ENCODE measurements around the gene CGAS. TPM values are rescaled to one million over a fixed set of nuclear protein-coding genes. Genes with fewer than 3 reads are reported as not detected.

Gene CGAS
- total RNA-seq, 4 donors from 2014 or later: 3.4 to 8.3 (median 4.3) TPM

GRCh38 chr6:73455865-73456629 lies 4.0 kb upstream of the CGAS start:
- Histone ChIP-seq H3K4me3 (no peak overlapping the region), H3K36me3 (no peaks in the 10 kb centered on the region), H3K9me3 (no peaks in the 10 kb centered on the region), H3K4me1 (peaks cover 0 to 10% (median 1%) of the 10 kb centered on the region in 4 donors), H3K27ac (no peak overlapping the region), H3K27me3 (no peaks in the 10 kb centered on the region)
- no peak for TF ChIP-seq POLR2A (IDR thresholded peaks at IDR 0.05)
- TF ChIP-seq, protein P1, sequence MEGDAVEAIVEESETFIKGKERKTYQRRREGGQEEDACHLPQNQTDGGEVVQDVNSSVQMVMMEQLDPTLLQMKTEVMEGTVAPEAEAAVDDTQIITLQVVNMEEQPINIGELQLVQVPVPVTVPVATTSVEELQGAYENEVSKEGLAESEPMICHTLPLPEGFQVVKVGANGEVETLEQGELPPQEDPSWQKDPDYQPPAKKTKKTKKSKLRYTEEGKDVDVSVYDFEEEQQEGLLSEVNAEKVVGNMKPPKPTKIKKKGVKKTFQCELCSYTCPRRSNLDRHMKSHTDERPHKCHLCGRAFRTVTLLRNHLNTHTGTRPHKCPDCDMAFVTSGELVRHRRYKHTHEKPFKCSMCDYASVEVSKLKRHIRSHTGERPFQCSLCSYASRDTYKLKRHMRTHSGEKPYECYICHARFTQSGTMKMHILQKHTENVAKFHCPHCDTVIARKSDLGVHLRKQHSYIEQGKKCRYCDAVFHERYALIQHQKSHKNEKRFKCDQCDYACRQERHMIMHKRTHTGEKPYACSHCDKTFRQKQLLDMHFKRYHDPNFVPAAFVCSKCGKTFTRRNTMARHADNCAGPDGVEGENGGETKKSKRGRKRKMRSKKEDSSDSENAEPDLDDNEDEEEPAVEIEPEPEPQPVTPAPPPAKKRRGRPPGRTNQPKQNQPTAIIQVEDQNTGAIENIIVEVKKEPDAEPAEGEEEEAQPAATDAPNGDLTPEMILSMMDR (IDR thresholded peaks at IDR 0.05): no peak
- DNase-seq: no peak

DNA sequence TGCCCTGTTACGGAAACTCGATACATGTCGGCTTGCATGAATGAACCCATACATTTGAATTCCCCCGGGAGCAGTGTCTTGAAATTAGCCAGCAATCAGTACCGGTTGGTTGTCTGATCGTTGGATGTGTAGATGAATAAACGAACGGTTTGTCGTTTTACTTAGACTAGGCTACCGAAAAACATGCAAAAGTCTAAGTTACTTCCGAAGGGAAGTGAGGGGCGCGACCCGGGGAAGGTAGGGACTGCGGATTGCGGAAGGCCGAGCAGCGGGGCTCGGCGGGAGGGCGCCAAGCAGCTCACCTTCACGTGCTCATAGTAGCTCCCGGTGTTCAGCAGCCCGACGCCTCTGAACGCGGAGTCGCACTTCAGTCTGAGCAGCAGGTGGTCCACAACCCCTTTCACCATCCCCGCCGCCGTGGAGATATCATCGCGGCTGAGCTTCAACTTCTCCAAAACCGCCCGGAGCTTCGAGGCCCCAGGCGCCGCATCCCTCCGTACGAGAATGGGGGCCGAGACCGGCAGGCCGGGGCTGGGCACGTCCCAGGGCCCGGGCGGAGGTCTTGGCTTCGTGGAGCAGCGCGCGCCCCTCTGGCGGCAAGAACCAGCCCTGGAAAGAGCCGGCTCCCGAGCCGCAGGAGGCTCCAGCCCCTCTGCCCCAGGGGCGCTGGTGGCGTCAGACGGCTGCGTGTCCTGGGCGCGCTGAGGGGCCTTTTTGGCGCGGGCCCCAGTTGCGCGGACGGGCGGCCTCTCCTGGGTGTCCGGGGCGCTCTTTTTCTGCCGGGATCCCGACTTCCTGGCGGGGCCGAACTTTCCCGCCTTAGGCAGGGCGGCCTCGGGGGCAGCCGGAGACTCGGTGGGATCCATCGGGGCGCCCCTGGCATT lies 632 bp downstream of the CGAS start:
- H3K4me3 ChIP-seq: peak overlapping the region; percentile 62 to 81 (median 70)
- H3K27me3 ChIP-seq: no peaks in the 10 kb centered on the region
- no peaks in the 10 kb centered on the region for H3K36me3 ChIP-seq
- H3K27ac ChIP-seq: peak overlapping the region; percentile 76 to 87 (median 82)
- H3K9me3 ChIP-seq: no peaks in the 10 kb centered on the region
- DNase-seq: peak; percentile 59 to 73 (median 70)
- TF ChIP-seq, protein P1 (IDR thresholded peaks at IDR 0.05): peak in 1 of 6 experiments; percentile 2
- TF ChIP-seq POLR2A (IDR thresholded peaks at IDR 0.05): no peak
- peaks cover 0 to 10% (median 0%) of the 10 kb centered on the region in 4 donors for H3K4me1 ChIP-seq

DNA sequence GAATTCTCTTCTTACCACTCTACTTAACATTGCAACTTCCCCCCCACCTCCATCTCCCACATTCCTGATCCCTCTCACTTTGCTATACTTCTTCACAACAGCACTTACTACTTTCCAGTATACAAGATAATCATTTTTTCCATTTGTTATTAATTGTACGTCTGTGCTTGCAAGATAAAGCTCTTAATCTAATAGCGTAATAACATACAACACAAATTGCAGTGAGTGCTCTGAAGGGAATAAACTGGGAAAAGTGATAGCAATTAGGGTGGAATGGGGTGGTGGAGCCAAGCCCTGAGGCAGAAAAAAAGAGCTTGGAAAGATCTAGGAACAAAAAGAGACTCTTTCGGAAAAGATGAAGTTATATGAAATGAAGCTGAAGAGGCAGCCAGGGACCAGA lies 8.5 kb downstream of the CGAS start:
- Histone ChIP-seq H3K27me3 (no peaks in the 10 kb centered on the region), H3K9me3 (no peaks in the 10 kb centered on the region), H3K4me1 (no peaks in the 10 kb centered on the region), H3K36me3 (peaks cover 0 to 25% (median 0%) of the 10 kb centered on the region in 3 donors), H3K4me3 (no peak overlapping the region), H3K27ac (no peak overlapping the region)
- no peak for TF ChIP-seq POLR2A (IDR thresholded peaks at IDR 0.05)
- TF ChIP-seq, protein P1 (IDR thresholded peaks at IDR 0.05): no peak
- DNase-seq: no peak

DNA sequence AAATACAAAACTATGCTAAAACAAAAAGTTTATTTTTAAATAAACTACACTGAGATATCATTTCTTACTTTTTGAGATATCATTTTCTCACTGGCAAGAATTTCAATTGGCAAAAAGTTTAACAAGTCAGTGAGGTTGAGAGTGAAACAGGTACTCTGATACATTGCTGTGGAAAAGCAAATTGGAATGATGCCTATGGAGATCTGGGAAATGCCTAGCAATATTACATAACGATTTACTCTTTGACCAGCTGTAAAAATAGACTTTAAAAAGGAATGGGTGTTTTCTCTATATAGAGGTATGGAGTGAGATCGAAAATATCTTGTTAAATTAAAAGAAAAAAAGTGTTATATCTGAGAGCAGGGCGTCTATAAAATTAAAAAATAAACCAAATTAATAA lies 16.9 kb downstream of the CGAS start:
- TF ChIP-seq, protein P1 (IDR thresholded peaks at IDR 0.05): no peak
- no peak for TF ChIP-seq POLR2A (IDR thresholded peaks at IDR 0.05)
- H3K4me1 ChIP-seq: no peaks in the 10 kb centered on the region
- no peak for DNase-seq
- H3K36me3 ChIP-seq: peaks cover 0 to 28% (median 0%) of the 10 kb centered on the region in 3 donors
- H3K9me3 ChIP-seq: no peaks in the 10 kb centered on the region
- no peak overlapping the region for H3K27ac ChIP-seq
- no peaks in the 10 kb centered on the region for H3K27me3 ChIP-seq
- no peak overlapping the region for H3K4me3 ChIP-seq

DNA sequence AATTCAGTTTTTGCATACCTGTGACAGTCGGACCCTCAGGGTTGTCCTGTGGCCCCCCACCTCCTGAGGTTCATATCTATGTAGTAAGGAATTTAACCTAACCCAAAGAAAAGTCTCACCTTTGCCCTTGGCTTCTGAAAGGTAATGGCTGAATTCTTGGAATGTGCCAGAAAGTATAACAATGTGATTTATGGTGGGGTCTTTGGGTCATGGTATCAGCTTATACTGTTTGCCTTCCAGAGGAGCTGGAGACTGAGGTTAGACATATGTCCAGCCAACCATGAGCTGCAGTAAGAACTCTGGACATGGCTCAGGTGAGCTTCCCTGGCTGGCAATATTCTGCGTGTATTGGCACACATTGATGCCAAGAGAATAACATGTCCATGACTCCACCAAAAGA lies 30.6 kb downstream of the CGAS start:
- no peak for TF ChIP-seq POLR2A (IDR thresholded peaks at IDR 0.05)
- TF ChIP-seq, protein P1 (IDR thresholded peaks at IDR 0.05): no peak
- H3K4me3 ChIP-seq: no peak overlapping the region
- H3K36me3 ChIP-seq: peaks cover 0 to 4% (median 0%) of the 10 kb centered on the region in 3 donors
- H3K27ac ChIP-seq: peak overlapping the region in 1 of 4 donors; percentile 58
- H3K9me3 ChIP-seq: no peaks in the 10 kb centered on the region
- DNase-seq: no peak
- H3K4me1 ChIP-seq: no peaks in the 10 kb centered on the region
- H3K27me3 ChIP-seq: no peaks in the 10 kb centered on the region
